ENCODE results near the gene TPST2. TPM values are rescaled to one million over a fixed set of nuclear protein-coding genes. Genes with fewer than 3 reads are reported as not detected.
A peak's percentile ranks its signal among the peaks of the same experiment; 100 is the strongest.
"Not testable (repeated sequence)": the region's sequence is repeated elsewhere in the genome, so short reads cannot be mapped to it uniquely, and the experiment has no call there.

Gene TPST2
- total and polyA plus RNA-seq, 4 donors, result 10.5 to 21.3 (median 14.6) TPM

DNA sequence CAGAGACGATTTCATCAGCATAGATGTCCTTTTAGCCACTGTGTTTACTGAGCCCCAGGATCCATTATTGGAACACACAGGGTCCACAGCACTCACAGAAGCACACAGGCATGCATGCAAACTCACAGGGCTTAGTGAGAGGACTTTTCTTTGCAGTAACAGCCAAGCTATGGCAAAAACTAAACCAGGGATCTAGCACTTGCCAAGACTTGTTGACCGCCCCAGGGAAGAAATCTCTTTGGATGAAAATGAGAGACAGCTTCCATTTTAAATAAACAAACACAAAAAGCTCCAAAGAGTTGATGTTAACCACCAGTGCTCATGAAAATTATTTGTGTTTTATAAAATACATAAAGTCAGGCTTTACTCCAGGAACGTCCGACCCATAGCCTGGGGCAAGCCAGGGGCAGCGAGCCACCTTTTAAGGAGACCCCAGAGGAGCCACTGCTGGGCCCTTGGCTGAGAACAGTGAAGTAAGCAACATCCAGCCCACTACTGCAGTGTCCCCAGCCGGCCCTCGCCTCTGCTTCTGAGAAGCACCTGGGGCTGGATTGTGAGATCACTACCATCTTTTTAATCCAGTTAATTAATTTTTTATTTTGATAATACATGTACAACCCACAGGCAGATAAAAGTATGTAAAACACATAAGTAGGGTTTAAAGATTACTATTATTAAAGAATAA is 55.6 kb downstream of the TPST2 start:
- Histone ChIP-seq H3K27me3 (ENCODE audit: control insufficient read depth, insufficient read depth, low read length) (no peaks in the 10 kb centered on the region), H3K4me3 (ENCODE audit: low read depth, low read length) (no peak overlapping the region), H3K36me3 (ENCODE audit: control insufficient read depth, insufficient read depth, low read length) (peaks cover 27% of the 10 kb centered on the region), H3K4me1 (ENCODE audit: control insufficient read depth, insufficient read depth, low read length) (no peaks in the 10 kb centered on the region), H3K27ac (ENCODE audit: low read depth, low read length) (no peak overlapping the region), H3K9me3 (ENCODE audit: control insufficient read depth, insufficient read depth, low read length) (no peaks in the 10 kb centered on the region)
- no peak for DNase-seq (ENCODE audit: low read depth in 4 of 6, low spot score in 6 of 6)
- 85% methylated on average over 4 of the region's 7 CpGs for WGBS (ENCODE audit: insufficient coverage)

DNA sequence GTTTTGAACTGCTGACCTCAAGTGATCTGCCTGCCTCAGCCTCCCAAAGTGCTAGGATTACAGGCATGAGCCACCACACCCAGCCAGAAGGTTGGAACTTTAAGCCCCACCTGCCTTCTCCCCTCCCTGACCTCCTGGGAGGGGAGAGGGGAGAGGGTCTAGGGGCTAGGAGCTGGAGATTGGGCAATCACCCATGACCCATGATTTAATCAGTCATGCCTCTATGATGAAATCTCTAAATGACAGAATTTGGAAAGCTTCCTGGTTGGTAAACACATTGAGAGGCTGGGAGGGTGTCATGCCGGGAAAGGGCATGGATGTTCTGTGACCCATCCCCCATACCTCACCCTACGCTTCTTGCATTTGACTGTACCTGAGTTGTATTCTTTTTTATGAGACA is 60.6 kb downstream of the TPST2 start:
- Histone ChIP-seq H3K9me3 (ENCODE audit: control insufficient read depth, insufficient read depth, low read length) (no peaks in the 10 kb centered on the region), H3K36me3 (ENCODE audit: control insufficient read depth, insufficient read depth, low read length) (peaks cover 24% of the 10 kb centered on the region), H3K27ac (ENCODE audit: low read depth, low read length) (no peak overlapping the region), H3K27me3 (ENCODE audit: control insufficient read depth, insufficient read depth, low read length) (no peaks in the 10 kb centered on the region), H3K4me3 (ENCODE audit: low read depth, low read length) (no peak overlapping the region), H3K4me1 (ENCODE audit: control insufficient read depth, insufficient read depth, low read length) (no peaks in the 10 kb centered on the region)
- DNase-seq (ENCODE audit: low read depth in 4 of 6, low spot score in 6 of 6), result no peak
- WGBS (ENCODE audit: insufficient coverage), result no CpG with 5 or more reads among the region's 2 CpGs

DNA sequence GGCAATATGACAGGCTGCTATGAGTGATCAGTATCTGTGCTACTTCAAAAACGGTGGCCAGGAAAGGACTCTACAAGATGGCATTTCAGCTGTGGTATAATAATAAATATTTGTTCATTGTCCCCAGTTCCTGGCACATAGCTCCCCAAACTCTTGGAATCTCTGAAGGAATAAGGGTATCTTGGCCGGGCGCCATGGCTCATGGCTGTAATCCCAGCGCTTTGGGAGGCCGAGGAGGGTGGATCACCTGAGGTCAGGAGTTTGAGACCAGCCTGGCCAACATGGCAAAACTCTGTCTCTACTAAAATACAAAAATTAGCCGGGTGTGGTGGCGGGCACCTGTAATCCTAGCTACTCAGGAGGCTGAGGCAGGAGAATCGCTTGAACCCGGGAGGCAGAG is 61.4 kb downstream of the TPST2 start:
- H3K36me3 ChIP-seq (ENCODE audit: control insufficient read depth, insufficient read depth, low read length), result peaks cover 23% of the 10 kb centered on the region
- H3K27ac ChIP-seq (ENCODE audit: low read depth, low read length); H3K4me3 ChIP-seq (ENCODE audit: low read depth, low read length); DNase-seq (ENCODE audit: low read depth in 4 of 6, low spot score in 6 of 6); H3K4me1 ChIP-seq (ENCODE audit: control insufficient read depth, insufficient read depth, low read length); H3K27me3 ChIP-seq (ENCODE audit: control insufficient read depth, insufficient read depth, low read length); H3K9me3 ChIP-seq (ENCODE audit: control insufficient read depth, insufficient read depth, low read length): not testable (repeated sequence)
- WGBS (ENCODE audit: insufficient coverage), result 70% methylated on average over 5 of the region's 9 CpGs

DNA sequence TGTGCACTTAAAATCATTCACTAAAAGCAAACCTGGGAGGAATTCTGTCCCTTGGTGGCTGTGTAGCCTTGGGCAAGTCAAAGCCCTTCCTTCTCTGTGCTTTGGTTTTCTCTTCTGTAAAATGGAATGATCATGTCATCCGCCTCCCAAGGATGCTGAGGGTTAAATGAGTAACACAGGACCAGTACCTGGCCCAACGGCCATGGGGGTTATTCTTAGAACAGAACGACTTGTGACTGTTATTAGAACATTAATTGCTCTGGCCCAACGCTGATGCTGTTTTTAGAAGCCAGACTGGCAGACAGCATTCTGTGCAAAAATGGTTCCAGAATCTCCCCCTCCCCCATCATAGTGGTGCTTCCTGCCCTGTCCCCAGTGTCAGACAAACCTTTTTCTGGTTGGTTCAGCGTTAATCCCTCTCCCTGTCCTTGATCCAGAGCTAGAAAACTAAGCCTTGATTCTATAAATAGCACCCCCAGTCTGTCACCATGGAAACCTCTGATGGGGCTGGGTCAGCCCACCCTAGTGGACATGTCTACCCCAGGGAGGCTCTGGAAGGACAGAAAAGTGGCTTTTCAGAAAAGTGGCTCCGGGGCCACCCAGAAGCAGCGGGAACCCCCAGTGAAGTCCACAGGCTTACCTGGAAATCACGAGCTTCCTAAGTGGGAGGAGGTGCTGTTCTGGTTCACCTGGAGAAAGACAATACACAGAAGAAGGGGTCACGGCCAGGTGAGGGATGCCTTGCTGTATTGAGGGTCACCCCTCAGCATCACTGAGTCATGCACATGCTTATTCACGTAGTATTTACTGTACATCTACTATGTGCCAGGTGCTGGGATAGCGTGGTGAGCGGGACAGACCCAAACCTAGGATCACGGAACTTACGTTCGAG is 62.1 kb downstream of the TPST2 start:
- DNase-seq (ENCODE audit: low read depth in 4 of 6, low spot score in 6 of 6), result no peak
- Histone ChIP-seq H3K27ac (ENCODE audit: low read depth, low read length) (no peak overlapping the region), H3K27me3 (ENCODE audit: control insufficient read depth, insufficient read depth, low read length) (no peaks in the 10 kb centered on the region), H3K4me3 (ENCODE audit: low read depth, low read length) (no peak overlapping the region), H3K9me3 (ENCODE audit: control insufficient read depth, insufficient read depth, low read length) (no peaks in the 10 kb centered on the region), H3K4me1 (ENCODE audit: control insufficient read depth, insufficient read depth, low read length) (no peaks in the 10 kb centered on the region), H3K36me3 (ENCODE audit: control insufficient read depth, insufficient read depth, low read length) (peaks cover 23% of the 10 kb centered on the region)
- WGBS (ENCODE audit: insufficient coverage), result 81% methylated on average over 11 of the region's 15 CpGs

DNA sequence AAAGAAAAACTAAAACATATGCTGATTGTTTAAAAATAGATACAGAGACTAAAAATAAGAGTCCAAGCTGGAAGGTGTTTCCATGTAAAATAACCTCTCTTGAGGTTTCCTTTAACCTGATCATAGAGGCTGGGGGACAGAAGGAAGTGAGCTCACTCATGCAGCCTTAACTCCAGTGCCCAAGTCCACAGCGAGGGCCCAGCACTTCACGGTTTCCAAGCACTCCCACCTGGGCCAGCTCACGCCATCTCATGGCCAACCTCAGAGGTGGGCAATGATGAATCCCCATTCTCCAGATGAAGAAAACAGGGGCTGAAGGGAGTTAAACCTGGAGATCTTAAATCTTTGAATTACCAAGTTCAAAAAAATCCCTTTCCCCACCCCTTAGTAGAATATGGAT is 62.8 kb downstream of the TPST2 start:
- DNase-seq (ENCODE audit: low read depth in 4 of 6, low spot score in 6 of 6), result no peak
- no CpG with 5 or more reads among the region's 3 CpGs for WGBS (ENCODE audit: insufficient coverage)
- Histone ChIP-seq H3K36me3 (ENCODE audit: control insufficient read depth, insufficient read depth, low read length) (peaks cover 21% of the 10 kb centered on the region), H3K9me3 (ENCODE audit: control insufficient read depth, insufficient read depth, low read length) (no peaks in the 10 kb centered on the region), H3K27me3 (ENCODE audit: control insufficient read depth, insufficient read depth, low read length) (no peaks in the 10 kb centered on the region), H3K4me1 (ENCODE audit: control insufficient read depth, insufficient read depth, low read length) (no peaks in the 10 kb centered on the region), H3K27ac (ENCODE audit: low read depth, low read length) (no peak overlapping the region), H3K4me3 (ENCODE audit: low read depth, low read length) (no peak overlapping the region)

DNA sequence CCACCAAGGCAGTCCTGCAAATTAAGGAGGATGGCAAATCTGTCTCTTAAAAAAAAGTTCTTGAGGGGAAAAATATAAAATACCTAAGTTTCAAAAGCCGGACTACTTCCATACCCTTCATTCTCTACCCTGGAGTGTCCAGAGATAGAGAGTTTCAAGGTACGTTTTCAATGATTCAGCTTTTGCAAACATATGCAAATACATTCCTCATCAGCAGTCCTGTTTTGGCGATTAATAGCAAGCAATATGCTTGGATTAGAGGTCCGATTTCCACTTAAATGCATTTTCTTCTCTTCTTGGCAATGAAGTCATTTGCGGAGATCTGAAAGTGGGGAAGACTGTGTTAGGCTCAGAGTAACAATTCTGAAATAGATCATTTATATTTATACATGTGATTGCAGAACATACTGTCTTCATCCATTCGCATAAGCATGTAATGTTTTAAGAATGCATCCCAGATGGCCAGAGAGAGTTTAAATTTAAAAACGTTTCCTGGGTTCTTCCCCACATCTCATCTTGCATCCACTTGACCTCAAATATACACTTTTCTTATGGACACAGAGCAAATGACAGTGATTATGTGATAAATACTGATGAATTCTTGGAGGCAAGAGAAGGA is 63.9 kb downstream of the TPST2 start:
- DNase-seq (ENCODE audit: low read depth in 4 of 6, low spot score in 6 of 6), result peak in 1 of 6 donors; percentile 41
- H3K9me3 ChIP-seq (ENCODE audit: control insufficient read depth, insufficient read depth, low read length), result no peaks in the 10 kb centered on the region
- no peak overlapping the region for H3K27ac ChIP-seq (ENCODE audit: low read depth, low read length)
- H3K27me3 ChIP-seq (ENCODE audit: control insufficient read depth, insufficient read depth, low read length), result no peaks in the 10 kb centered on the region
- no peaks in the 10 kb centered on the region for H3K4me1 ChIP-seq (ENCODE audit: control insufficient read depth, insufficient read depth, low read length)
- no peak overlapping the region for H3K4me3 ChIP-seq (ENCODE audit: low read depth, low read length)
- peaks cover 15% of the 10 kb centered on the region for H3K36me3 ChIP-seq (ENCODE audit: control insufficient read depth, insufficient read depth, low read length)
- no CpG with 5 or more reads among the region's 7 CpGs for WGBS (ENCODE audit: insufficient coverage)

DNA sequence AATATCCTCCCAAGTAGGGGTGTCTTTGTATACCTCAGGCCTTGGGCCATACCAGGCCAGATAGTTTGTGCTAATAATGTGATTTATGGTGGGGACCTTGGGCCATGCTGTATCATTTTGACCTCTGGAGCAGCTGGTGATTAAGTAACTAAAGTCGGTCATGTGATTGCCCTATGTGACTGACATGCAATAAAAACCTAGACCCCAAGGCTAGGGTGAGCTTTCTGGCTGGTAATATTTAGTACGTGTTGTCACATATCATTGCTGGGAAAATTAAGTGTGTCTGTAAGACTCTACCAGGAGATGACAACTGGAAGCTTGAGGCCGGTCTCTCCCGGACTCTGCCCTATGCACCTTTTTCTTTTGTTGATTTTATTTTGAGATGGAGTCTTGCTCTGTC is 65.1 kb downstream of the TPST2 start:
- DNase-seq (ENCODE audit: low read depth in 4 of 6, low spot score in 6 of 6), result no peak
- Histone ChIP-seq H3K27ac (ENCODE audit: low read depth, low read length) (no peak overlapping the region), H3K4me1 (ENCODE audit: control insufficient read depth, insufficient read depth, low read length) (no peaks in the 10 kb centered on the region), H3K4me3 (ENCODE audit: low read depth, low read length) (no peak overlapping the region), H3K27me3 (ENCODE audit: control insufficient read depth, insufficient read depth, low read length) (no peaks in the 10 kb centered on the region), H3K9me3 (ENCODE audit: control insufficient read depth, insufficient read depth, low read length) (no peaks in the 10 kb centered on the region), H3K36me3 (ENCODE audit: control insufficient read depth, insufficient read depth, low read length) (peaks cover 9% of the 10 kb centered on the region)
- 80% methylated on average over 4 of the region's 4 CpGs for WGBS (ENCODE audit: insufficient coverage)

DNA sequence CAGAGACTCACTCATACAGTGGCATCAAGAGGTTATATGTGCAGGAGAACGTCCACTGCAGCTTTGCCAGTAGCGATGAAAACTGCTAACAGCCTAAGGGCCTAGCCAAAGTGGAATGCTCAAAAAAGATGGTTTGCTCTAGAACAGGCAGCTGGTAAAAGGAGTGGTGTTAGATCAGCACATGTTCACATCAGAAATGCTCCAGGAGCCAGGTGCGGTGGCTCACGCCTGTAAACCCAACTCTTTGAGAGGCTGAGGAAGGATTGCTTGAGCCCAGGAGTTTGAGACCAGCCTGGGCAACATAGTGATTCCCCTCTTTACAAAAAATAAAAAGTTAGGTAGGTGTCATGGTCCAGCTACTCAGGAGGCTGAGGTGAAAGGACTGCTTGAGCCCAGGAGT is 67.3 kb downstream of the TPST2 start:
- WGBS (ENCODE audit: insufficient coverage), result 100% methylated on average over 2 of the region's 4 CpGs
- no peak overlapping the region for H3K27ac ChIP-seq (ENCODE audit: low read depth, low read length)
- no peaks in the 10 kb centered on the region for H3K27me3 ChIP-seq (ENCODE audit: control insufficient read depth, insufficient read depth, low read length)
- H3K4me1 ChIP-seq (ENCODE audit: control insufficient read depth, insufficient read depth, low read length), result no peaks in the 10 kb centered on the region
- peaks cover 5% of the 10 kb centered on the region for H3K36me3 ChIP-seq (ENCODE audit: control insufficient read depth, insufficient read depth, low read length)
- H3K4me3 ChIP-seq (ENCODE audit: low read depth, low read length), result no peak overlapping the region
- no peaks in the 10 kb centered on the region for H3K9me3 ChIP-seq (ENCODE audit: control insufficient read depth, insufficient read depth, low read length)
- DNase-seq (ENCODE audit: low read depth in 4 of 6, low spot score in 6 of 6), result no peak

DNA sequence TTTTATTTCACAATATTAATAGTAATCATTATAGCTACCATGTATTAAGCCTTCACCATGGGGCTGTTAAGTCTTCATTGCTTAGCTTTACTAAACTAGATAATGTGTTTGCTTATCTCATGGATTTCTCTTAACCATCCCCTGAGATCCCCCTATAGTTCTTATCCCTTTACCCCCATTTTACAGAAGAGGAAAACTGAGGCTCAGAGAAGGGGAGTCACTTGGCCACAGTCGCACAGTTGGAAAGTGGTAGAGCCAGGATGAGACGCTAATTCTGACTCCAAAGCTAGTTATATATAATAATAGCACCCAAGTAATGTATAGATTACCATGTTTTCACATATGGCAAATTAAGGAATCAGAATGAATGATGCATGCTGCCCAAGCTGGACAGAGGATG is 67.9 kb downstream of the TPST2 start:
- Histone ChIP-seq H3K27ac (ENCODE audit: low read depth, low read length) (no peak overlapping the region), H3K36me3 (ENCODE audit: control insufficient read depth, insufficient read depth, low read length) (peaks cover 4% of the 10 kb centered on the region), H3K4me3 (ENCODE audit: low read depth, low read length) (no peak overlapping the region), H3K27me3 (ENCODE audit: control insufficient read depth, insufficient read depth, low read length) (no peaks in the 10 kb centered on the region), H3K4me1 (ENCODE audit: control insufficient read depth, insufficient read depth, low read length) (no peaks in the 10 kb centered on the region), H3K9me3 (ENCODE audit: control insufficient read depth, insufficient read depth, low read length) (no peaks in the 10 kb centered on the region)
- DNase-seq (ENCODE audit: low read depth in 4 of 6, low spot score in 6 of 6), result no peak
- WGBS (ENCODE audit: insufficient coverage), result no CpG with 5 or more reads among the region's 2 CpGs
